HEK293 (cell line): ENCODE data around the gene SLC6A9.

Source experiments
- CTCF ChIA-PET: fragments of 350-600 bp; formaldehyde crosslinking; extraction: SDS; loops from one replicate; lab custom pipeline; 2021; ENCODE audit warnings: antibody characterized with exemption; lab: Yijun Ruan, JAX
- POLR2A ChIA-PET: fragments of 300-600 bp; formaldehyde crosslinking; extraction: SDS; loops from one replicate; lab custom pipeline; 2020; ENCODE audit warnings: antibody characterized with exemption, inconsistent platforms; lab: Yijun Ruan, JAX
- H3K27ac ChIP-seq: fragments of 200-500 bp; sonication (Bioruptor generic); 2 replicates; pipeline ENCODE4 v1.5.1; 2014; ENCODE audit warnings: low read depth, low read length, control low read depth, inconsistent platforms; ENCODE audit errors: extremely low read depth
- H3K36me3 ChIP-seq, 2 experiments: fragments of 200-500 bp in 1 of 2; sonication (Bioruptor generic) in 1 of 2; 1 replicate in 1 of 2; 2 replicates in 1 of 2; pipeline ENCODE4 v1.5.1; 2014 to 2017; ENCODE audit warnings: inconsistent platforms in 2 of 2, low read length in 2 of 2; ENCODE audit not compliant: control insufficient read depth in 2 of 2, insufficient read depth in 1 of 2
- H3K4me1 ChIP-seq: fragments of 200-500 bp; sonication (Bioruptor generic); 2 replicates; pipeline ENCODE4 v1.5.1; 2014; ENCODE audit warnings: mild to moderate bottlenecking, low read length, inconsistent platforms; ENCODE audit not compliant: control insufficient read depth, insufficient read depth
- H3K4me3 ChIP-seq: 2 replicates; pipeline ENCODE4 v1.5.1; 2011; ENCODE audit warnings: low read depth, mild to moderate bottlenecking, control low read depth, low read length, moderate library complexity
- H3K9me3 ChIP-seq: fragments of 200-500 bp; sonication (Bioruptor generic); 2 replicates; pipeline ENCODE4 v1.5.1; 2014; ENCODE audit warnings: low read depth, low read length, inconsistent platforms; ENCODE audit not compliant: control insufficient read depth, insufficient read depth
- EGR2 ChIP-seq: fragments of 450-650 bp; formaldehyde crosslinking; IDR thresholded peaks from 2 replicates; pipeline ENCODE4 v1.5.1; 2016; ENCODE audit warnings: low read depth, missing biosample characterization, missing genetic modification characterization
- ZBTB48 ChIP-seq: fragments of 450-650 bp; formaldehyde crosslinking; IDR thresholded peaks from 2 replicates; pipeline ENCODE4 v1.5.1; 2016; ENCODE audit warnings: missing biosample characterization, missing genetic modification characterization
- ZFHX2 ChIP-seq: fragments of 450-650 bp; formaldehyde crosslinking; conservative IDR thresholded peaks from 2 replicates; pipeline ENCODE4 v1.5.1; 2016; ENCODE audit warnings: missing biosample characterization, missing genetic modification characterization
- ZFP3 ChIP-seq: fragments of 450-650 bp; formaldehyde crosslinking; IDR thresholded peaks from 2 replicates; pipeline ENCODE4 v1.5.1; 2016; ENCODE audit warnings: low read depth, missing biosample characterization, missing genetic modification characterization
- ZIC2 ChIP-seq: fragments of 450-650 bp; formaldehyde crosslinking; IDR thresholded peaks from 2 replicates; pipeline ENCODE4 v1.5.1; 2016; ENCODE audit warnings: missing biosample characterization, missing genetic modification characterization
- ZNF514 ChIP-seq: fragments of 450-650 bp; formaldehyde crosslinking; IDR thresholded peaks from 2 replicates; pipeline ENCODE4 v1.5.1; 2016; ENCODE audit warnings: missing biosample characterization, missing genetic modification characterization
- ZNF555 ChIP-seq: fragments of 450-650 bp; formaldehyde crosslinking; conservative IDR thresholded peaks from 2 replicates; pipeline ENCODE4 v1.5.1; 2017; ENCODE audit warnings: missing biosample characterization, mild to moderate bottlenecking, missing genetic modification characterization, inconsistent platforms
- ZNF621 ChIP-seq: fragments of 450-650 bp; formaldehyde crosslinking; IDR thresholded peaks from 2 replicates; pipeline ENCODE4 v1.5.1; 2017; ENCODE audit warnings: missing biosample characterization, missing genetic modification characterization
- ZNF624 ChIP-seq: fragments of 450-650 bp; formaldehyde crosslinking; IDR thresholded peaks from 2 replicates; pipeline ENCODE4 v1.5.1; 2017; ENCODE audit warnings: missing biosample characterization, missing genetic modification characterization
- ZNF701 ChIP-seq: fragments of 450-650 bp; formaldehyde crosslinking; IDR thresholded peaks from 2 replicates; pipeline ENCODE4 v1.5.1; 2016; ENCODE audit warnings: missing biosample characterization, missing genetic modification characterization
- ZNF785 ChIP-seq: fragments of 450-650 bp; formaldehyde crosslinking; IDR thresholded peaks from 2 replicates; pipeline ENCODE4 v1.5.1; 2016; ENCODE audit warnings: missing biosample characterization, missing genetic modification characterization
- ZSCAN16 ChIP-seq: fragments of 450-650 bp; formaldehyde crosslinking; IDR thresholded peaks from 2 replicates; pipeline ENCODE4 v1.5.1; 2016; ENCODE audit warnings: missing biosample characterization, missing genetic modification characterization
- ZSCAN30 ChIP-seq: fragments of 450-650 bp; IDR thresholded peaks from 2 replicates; pipeline ENCODE4 v1.5.1; 2018; ENCODE audit warnings: missing biosample characterization, mild to moderate bottlenecking, missing genetic modification characterization, moderate library complexity
- TF ChIP-seq, protein P1 (sequence below): fragments of 450-650 bp; formaldehyde crosslinking; IDR thresholded peaks from 2 replicates; pipeline ENCODE4 v1.5.1; 2016; ENCODE audit warnings: missing biosample characterization, missing genetic modification characterization
- TF ChIP-seq, protein P2 (sequence below): fragments of 450-650 bp; formaldehyde crosslinking; IDR thresholded peaks from 2 replicates; pipeline ENCODE4 v1.5.1; 2017; ENCODE audit warnings: missing biosample characterization, missing genetic modification characterization
- TF ChIP-seq, protein P3 (sequence below): fragments of 450-650 bp; IDR thresholded peaks from 2 replicates; pipeline ENCODE4 v1.5.1; 2018; ENCODE audit warnings: missing biosample characterization, missing genetic modification characterization
- TF ChIP-seq, protein P4 (sequence below): fragments of 450-650 bp; formaldehyde crosslinking; IDR thresholded peaks from 2 replicates; pipeline ENCODE4 v1.5.1; 2017; ENCODE audit warnings: missing biosample characterization, mild to moderate bottlenecking, missing genetic modification characterization, moderate library complexity

SLC6A9 gene

DNA sequence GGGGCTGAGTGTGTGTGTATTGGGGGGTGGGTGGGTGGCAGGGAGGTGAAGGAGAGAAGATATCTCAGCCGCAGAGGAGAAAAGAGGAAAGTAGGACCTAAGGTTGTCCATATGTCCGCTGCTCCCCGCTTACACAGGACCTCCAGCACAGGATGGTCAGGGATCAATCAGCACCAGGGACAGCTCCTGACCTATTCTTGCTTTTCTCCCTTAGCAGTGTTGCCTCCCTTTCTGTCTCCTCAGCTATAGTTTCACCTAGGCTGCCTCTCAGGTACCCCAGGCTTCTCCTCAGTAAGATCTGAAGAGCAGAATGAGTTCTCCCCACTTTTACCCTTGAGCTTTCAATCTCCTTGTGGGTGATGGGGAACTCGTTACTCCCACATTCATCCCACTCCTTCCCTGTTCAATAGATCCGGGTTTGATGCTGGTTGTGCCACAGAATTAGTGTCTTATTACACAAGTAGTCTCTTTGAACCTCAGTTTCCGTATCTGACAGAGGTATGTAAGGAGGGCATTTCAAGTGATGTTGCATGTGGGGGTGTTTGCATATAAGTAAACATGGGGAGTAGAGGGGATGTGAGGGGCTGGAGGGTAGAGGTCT is 62.8 kb downstream of the SLC6A9 start:
- TF ChIP-seq EGR2 (tag by site-specific recombination) (peak; percentile 18; the same call in 1 of the 2 replicates), ZNF514 (tag by site-specific recombination) (no peak), ZSCAN30 (tag by site-specific recombination) (no peak), ZNF785 (tag by site-specific recombination) (no peak), ZNF555 (tag by site-specific recombination) (no peak)
- TF ChIP-seq, protein P1, sequence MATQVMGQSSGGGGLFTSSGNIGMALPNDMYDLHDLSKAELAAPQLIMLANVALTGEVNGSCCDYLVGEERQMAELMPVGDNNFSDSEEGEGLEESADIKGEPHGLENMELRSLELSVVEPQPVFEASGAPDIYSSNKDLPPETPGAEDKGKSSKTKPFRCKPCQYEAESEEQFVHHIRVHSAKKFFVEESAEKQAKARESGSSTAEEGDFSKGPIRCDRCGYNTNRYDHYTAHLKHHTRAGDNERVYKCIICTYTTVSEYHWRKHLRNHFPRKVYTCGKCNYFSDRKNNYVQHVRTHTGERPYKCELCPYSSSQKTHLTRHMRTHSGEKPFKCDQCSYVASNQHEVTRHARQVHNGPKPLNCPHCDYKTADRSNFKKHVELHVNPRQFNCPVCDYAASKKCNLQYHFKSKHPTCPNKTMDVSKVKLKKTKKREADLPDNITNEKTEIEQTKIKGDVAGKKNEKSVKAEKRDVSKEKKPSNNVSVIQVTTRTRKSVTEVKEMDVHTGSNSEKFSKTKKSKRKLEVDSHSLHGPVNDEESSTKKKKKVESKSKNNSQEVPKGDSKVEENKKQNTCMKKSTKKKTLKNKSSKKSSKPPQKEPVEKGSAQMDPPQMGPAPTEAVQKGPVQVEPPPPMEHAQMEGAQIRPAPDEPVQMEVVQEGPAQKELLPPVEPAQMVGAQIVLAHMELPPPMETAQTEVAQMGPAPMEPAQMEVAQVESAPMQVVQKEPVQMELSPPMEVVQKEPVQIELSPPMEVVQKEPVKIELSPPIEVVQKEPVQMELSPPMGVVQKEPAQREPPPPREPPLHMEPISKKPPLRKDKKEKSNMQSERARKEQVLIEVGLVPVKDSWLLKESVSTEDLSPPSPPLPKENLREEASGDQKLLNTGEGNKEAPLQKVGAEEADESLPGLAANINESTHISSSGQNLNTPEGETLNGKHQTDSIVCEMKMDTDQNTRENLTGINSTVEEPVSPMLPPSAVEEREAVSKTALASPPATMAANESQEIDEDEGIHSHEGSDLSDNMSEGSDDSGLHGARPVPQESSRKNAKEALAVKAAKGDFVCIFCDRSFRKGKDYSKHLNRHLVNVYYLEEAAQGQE (tag by site-specific recombination), result peak; percentile 95
- POLR2A ChIA-PET, result interaction anchor here (1.4 kb wide), 1 partner anchor 22 kb away, joined by 4 read pairs; the partner anchor contains the start of gene IPO13

DNA sequence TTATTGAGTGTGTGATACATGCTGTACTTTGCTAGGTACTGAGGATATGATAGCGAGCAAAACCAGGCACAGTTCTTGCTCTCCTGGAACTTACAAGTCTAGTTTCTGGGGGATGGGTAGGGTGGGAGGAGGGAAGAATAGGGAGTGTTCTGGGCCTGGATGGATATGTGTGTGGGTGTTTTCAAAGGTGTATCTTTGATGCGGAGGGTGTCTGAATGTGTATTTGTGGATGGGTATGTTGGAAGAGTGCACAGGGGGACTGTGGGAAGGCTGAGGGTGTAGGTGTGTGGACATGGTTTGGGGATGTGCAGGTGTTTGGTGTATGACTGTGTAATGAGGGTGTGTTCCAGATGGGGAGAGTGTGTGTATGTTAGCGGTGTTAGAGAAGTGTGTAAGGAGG is 65.9 kb downstream of the SLC6A9 start:
- no peak for TF ChIP-seq ZFP3 (tag by site-specific recombination)
- TF ChIP-seq ZNF624 (tag by site-specific recombination), result no peak
- TF ChIP-seq EGR2 (tag by site-specific recombination), result peak; percentile 93
- peak; percentile 68 for TF ChIP-seq ZFHX2 (tag by site-specific recombination)
- TF ChIP-seq, protein P2, sequence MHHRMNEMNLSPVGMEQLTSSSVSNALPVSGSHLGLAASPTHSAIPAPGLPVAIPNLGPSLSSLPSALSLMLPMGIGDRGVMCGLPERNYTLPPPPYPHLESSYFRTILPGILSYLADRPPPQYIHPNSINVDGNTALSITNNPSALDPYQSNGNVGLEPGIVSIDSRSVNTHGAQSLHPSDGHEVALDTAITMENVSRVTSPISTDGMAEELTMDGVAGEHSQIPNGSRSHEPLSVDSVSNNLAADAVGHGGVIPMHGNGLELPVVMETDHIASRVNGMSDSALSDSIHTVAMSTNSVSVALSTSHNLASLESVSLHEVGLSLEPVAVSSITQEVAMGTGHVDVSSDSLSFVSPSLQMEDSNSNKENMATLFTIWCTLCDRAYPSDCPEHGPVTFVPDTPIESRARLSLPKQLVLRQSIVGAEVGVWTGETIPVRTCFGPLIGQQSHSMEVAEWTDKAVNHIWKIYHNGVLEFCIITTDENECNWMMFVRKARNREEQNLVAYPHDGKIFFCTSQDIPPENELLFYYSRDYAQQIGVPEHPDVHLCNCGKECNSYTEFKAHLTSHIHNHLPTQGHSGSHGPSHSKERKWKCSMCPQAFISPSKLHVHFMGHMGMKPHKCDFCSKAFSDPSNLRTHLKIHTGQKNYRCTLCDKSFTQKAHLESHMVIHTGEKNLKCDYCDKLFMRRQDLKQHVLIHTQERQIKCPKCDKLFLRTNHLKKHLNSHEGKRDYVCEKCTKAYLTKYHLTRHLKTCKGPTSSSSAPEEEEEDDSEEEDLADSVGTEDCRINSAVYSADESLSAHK (tag by site-specific recombination), result no peak
- no peak for TF ChIP-seq ZBTB48 (tag by site-specific recombination)
- Histone ChIP-seq H3K4me3 (no peak overlapping the region), H3K27ac (no peak overlapping the region), H3K9me3 (no peaks in the 10 kb centered on the region), H3K4me1 (no peaks in the 10 kb centered on the region), H3K36me3 (peaks cover 0 to 76% of the 10 kb centered on the region in 2 experiments; a peak in 1 of 3 replicates)
- ChIA-PET CTCF (no interaction called here), POLR2A (no interaction called here)

More for the DNA sequence above, 62.8 kb downstream of the SLC6A9 start:
- CTCF ChIA-PET, result no interaction called here
- Histone ChIP-seq H3K27ac (no peak overlapping the region), H3K4me3 (no peak overlapping the region), H3K36me3 (peaks cover 0 to 72% of the 10 kb centered on the region in 2 experiments; a peak in 1 of 3 replicates), H3K4me1 (no peaks in the 10 kb centered on the region), H3K9me3 (no peaks in the 10 kb centered on the region)

DNA sequence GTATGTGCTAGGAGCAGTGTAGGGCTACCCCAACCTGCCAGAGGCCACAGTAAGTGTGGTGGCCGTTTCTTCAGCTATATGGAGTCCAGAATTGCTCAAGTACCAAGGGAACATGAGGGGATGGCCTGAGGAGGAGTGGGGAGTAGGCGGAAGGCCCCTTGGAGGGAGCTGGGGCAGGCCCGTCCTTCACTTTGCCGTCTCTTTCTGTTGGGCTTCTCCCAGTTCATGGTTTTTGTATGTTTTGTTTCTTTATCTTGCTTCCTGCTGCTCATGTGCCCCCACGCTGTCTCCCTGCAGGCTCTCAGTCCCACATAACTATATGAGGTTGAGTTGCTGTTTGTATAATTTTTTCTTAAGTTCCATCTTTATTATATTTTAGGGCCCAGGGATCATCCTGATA is 67.4 kb downstream of the SLC6A9 start:
- H3K4me3 ChIP-seq, result no peak overlapping the region
- TF ChIP-seq ZNF514 (tag by site-specific recombination), result no peak
- TF ChIP-seq ZFHX2 (tag by site-specific recombination), result 0 out of 2 replicates have a peak, but pooled peaks have one; percentile 31
- TF ChIP-seq ZNF621 (tag by site-specific recombination), result no peak
- no peak for TF ChIP-seq ZSCAN16
- TF ChIP-seq EGR2 (tag by site-specific recombination), result 0 out of 2 replicates have a peak, but pooled peaks have one; percentile 43
- no peak for TF ChIP-seq ZNF701 (tag by site-specific recombination)
- TF ChIP-seq, protein P3, sequence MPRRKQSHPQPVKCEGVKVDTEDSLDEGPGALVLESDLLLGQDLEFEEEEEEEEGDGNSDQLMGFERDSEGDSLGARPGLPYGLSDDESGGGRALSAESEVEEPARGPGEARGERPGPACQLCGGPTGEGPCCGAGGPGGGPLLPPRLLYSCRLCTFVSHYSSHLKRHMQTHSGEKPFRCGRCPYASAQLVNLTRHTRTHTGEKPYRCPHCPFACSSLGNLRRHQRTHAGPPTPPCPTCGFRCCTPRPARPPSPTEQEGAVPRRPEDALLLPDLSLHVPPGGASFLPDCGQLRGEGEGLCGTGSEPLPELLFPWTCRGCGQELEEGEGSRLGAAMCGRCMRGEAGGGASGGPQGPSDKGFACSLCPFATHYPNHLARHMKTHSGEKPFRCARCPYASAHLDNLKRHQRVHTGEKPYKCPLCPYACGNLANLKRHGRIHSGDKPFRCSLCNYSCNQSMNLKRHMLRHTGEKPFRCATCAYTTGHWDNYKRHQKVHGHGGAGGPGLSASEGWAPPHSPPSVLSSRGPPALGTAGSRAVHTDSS (tag by site-specific recombination), result no peak
- TF ChIP-seq, protein P4, sequence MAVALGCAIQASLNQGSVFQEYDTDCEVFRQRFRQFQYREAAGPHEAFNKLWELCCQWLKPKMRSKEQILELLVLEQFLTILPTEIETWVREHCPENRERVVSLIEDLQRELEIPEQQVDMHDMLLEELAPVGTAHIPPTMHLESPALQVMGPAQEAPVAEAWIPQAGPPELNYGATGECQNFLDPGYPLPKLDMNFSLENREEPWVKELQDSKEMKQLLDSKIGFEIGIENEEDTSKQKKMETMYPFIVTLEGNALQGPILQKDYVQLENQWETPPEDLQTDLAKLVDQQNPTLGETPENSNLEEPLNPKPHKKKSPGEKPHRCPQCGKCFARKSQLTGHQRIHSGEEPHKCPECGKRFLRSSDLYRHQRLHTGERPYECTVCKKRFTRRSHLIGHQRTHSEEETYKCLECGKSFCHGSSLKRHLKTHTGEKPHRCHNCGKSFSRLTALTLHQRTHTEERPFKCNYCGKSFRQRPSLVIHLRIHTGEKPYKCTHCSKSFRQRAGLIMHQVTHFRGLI, result peak; percentile 86
- peak; percentile 40; the same call in 1 of the 2 replicates for TF ChIP-seq ZIC2 (tag by site-specific recombination)
- ChIA-PET POLR2A (no interaction called here), CTCF (interaction anchor here (0.9 to 1.2 kb wide), 2 partner anchors 42 to 200 kb away, joined by 3 read pairs; no protein-coding TSS in a partner anchor)
- no peaks in the 10 kb centered on the region for H3K4me1 ChIP-seq
- no peak overlapping the region for H3K27ac ChIP-seq
- peaks cover 0 to 91% of the 10 kb centered on the region in 2 experiments; a peak in 1 of 3 replicates for H3K36me3 ChIP-seq
- H3K9me3 ChIP-seq, result no peaks in the 10 kb centered on the region
